GM21825 (cell line): ENCODE data around the gene RPH3AL.

Experiments used
- ATAC-seq: cut with Tn5 transposase; IDR thresholded peaks from one replicate; pipeline ENCODE4 v1.9.1; 2021; ENCODE audit warnings: mild to moderate bottlenecking, moderate library complexity; ENCODE audit not compliant: unreplicated experiment

The RPH3AL gene

GRCh38 chr17:352421-353212, at the start of gene RPH3AL:
Gene RPH3AL (minus strand): TSS chr17:352807. CDS start chr17:327543, 25,264 bp downstream.
- ATAC-seq = no peak

- ATAC-seq = no peak
Observed at GRCh38 chr17:400257-400656, 47.6 kb upstream of the RPH3AL start.

- ATAC-seq = no peak
Observed at GRCh38 chr17:396788-397187, 44.2 kb upstream of the RPH3AL start.

- no peak for ATAC-seq
Observed at GRCh38 chr17:395974-396373, 43.4 kb upstream of the RPH3AL start.

GRCh38 chr17:395179-395578, 42.6 kb upstream of the RPH3AL start:
- ATAC-seq = no peak

GRCh38 chr17:394718-395095, 42.1 kb upstream of the RPH3AL start:
- no peak for ATAC-seq

GRCh38 chr17:393806-394717, 41.5 kb upstream of the RPH3AL start:
- ATAC-seq = no peak

GRCh38 chr17:391850-392249, 39.2 kb upstream of the RPH3AL start:
- no peak for ATAC-seq

GRCh38 chr17:390025-390424, 37.4 kb upstream of the RPH3AL start:
- no peak for ATAC-seq

- ATAC-seq = no peak
Observed at GRCh38 chr17:388087-388486, 35.5 kb upstream of the RPH3AL start.

- no peak for ATAC-seq
Observed at GRCh38 chr17:386141-386876, 33.7 kb upstream of the RPH3AL start.

GRCh38 chr17:385836-386140, 33.2 kb upstream of the RPH3AL start:
- ATAC-seq = no peak

- ATAC-seq = no peak
Observed at GRCh38 chr17:385178-385835, 32.7 kb upstream of the RPH3AL start.

GRCh38 chr17:384622-385177, 32.1 kb upstream of the RPH3AL start:
- ATAC-seq = no peak

- no peak for ATAC-seq
Observed at GRCh38 chr17:383771-384621, 31.4 kb upstream of the RPH3AL start.

GRCh38 chr17:382644-383533, 30.3 kb upstream of the RPH3AL start:
- ATAC-seq = no peak

- no peak for ATAC-seq
Observed at GRCh38 chr17:381941-382643, 29.5 kb upstream of the RPH3AL start.

- no peak for ATAC-seq
Observed at GRCh38 chr17:381516-381915, 28.9 kb upstream of the RPH3AL start.
